ENCODE results near the gene SPRR5.

SPRR5 gene

GRCh38 chr1:152986578-152986977, 39.6 kb downstream of the SPRR5 start:
- DNase-seq = no peak

- no peak for DNase-seq
Observed at GRCh38 chr1:152993186-152993585, 46.2 kb downstream of the SPRR5 start.

GRCh38 chr1:152995842-152996241, 48.8 kb downstream of the SPRR5 start:
- DNase-seq = no peak

- no peak for DNase-seq
Observed at GRCh38 chr1:152996633-152997400, 49.8 kb downstream of the SPRR5 start.

- no peak for DNase-seq
Observed at GRCh38 chr1:152997901-152998300, 50.9 kb downstream of the SPRR5 start.

GRCh38 chr1:152998476-152998875, 51.5 kb downstream of the SPRR5 start:
- DNase-seq = no peak

All from femur (tissue), 1 donor.